Measurements from ENCODE around the gene GTF2F2. TPM values are rescaled to one million over a fixed set of nuclear protein-coding genes. Genes with fewer than 3 reads are reported as not detected.

The GTF2F2 gene
- polyA plus RNA-seq, 1 experiment = 7.9 TPM

DNA sequence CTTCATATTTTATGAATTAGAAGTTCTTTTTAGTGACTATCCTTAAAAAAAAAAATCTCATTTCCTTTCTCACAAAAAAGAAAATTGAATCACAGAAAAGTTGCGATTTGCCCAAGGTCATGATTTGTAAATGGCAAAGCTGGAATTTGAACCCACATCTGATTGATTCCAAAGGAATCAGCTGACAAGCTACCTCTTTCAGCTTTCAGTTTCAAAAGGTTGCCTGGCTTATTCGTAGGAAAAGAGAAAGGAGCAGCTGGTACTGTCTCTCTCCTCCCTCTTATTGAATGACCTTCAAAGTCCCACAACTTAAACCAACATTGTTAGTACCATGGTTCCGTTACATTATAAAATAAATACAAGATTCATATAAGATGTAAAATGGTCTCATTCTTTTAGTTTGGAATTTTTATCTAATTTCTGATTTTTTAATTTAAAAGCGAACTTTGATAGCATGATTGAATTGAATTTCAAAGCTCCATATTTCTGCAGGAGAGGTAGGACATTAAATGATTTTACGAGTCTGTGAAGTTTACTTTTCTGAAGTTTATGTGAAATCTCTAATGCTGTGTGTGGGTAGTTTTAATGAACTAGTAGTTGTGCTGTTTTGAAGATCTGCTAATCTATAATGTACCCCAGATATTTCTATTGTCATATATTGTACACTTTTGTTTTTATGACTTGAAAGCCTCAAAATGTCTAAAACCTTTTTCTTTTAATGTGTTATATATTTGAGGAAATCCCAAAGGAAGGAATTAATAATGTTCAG lies 99.0 kb downstream of the GTF2F2 start:
- CTCF ChIA-PET = interaction anchor here (1.0 kb wide), 1 partner anchor 12 kb away, joined by 4 read pairs; no protein-coding TSS in a partner anchor
- DNase-seq (ENCODE audit: low read depth) = no peak
- no peaks in the 10 kb centered on the region for H3K27me3 ChIP-seq (ENCODE audit: control insufficient read depth, insufficient read depth, low read length)
- no peak overlapping the region for H3K4me3 ChIP-seq (ENCODE audit: low read depth, low read length)
- H3K36me3 ChIP-seq (ENCODE audit: control insufficient read depth, insufficient read depth, low read length) = no peaks in the 10 kb centered on the region
- POLR2A ChIA-PET = interaction anchor here (0.6 kb wide), 1 partner anchor 113 kb away, joined by 3 read pairs; no protein-coding TSS in a partner anchor
- TF ChIP-seq, protein P1, sequence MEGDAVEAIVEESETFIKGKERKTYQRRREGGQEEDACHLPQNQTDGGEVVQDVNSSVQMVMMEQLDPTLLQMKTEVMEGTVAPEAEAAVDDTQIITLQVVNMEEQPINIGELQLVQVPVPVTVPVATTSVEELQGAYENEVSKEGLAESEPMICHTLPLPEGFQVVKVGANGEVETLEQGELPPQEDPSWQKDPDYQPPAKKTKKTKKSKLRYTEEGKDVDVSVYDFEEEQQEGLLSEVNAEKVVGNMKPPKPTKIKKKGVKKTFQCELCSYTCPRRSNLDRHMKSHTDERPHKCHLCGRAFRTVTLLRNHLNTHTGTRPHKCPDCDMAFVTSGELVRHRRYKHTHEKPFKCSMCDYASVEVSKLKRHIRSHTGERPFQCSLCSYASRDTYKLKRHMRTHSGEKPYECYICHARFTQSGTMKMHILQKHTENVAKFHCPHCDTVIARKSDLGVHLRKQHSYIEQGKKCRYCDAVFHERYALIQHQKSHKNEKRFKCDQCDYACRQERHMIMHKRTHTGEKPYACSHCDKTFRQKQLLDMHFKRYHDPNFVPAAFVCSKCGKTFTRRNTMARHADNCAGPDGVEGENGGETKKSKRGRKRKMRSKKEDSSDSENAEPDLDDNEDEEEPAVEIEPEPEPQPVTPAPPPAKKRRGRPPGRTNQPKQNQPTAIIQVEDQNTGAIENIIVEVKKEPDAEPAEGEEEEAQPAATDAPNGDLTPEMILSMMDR (IDR thresholded peaks at IDR 0.05; ENCODE audit: insufficient read depth, low read depth, low read length) = no peak

DNA sequence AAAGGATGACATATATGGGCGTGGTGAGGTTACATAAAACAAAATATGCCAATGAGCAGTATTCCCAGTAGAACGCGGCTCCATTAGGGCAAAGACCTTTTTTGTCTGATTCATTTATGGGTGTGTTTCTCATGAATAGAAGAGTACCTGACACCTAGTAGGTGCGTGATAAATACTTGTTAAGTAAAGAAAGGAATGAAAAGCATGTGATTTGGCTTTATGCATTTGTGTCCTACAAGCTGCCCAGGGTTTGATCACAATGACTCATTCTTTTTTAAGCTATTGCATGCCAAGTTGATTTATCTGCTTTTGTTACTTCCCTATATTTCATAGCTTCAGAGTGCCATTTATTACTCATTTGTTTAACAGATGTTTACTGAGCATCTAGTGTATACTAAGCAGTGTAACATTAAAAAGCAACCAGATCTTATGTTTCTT lies 99.6 kb downstream of the GTF2F2 start:
- H3K4me3 ChIP-seq (ENCODE audit: low read depth, low read length) = no peak overlapping the region
- ChIA-PET POLR2A (interaction anchor here (0.6 kb wide), 1 partner anchor 112 kb away, joined by 3 read pairs; no protein-coding TSS in a partner anchor), CTCF (no interaction called here)
- no peak for DNase-seq (ENCODE audit: low read depth)
- H3K36me3 ChIP-seq (ENCODE audit: control insufficient read depth, insufficient read depth, low read length) = no peaks in the 10 kb centered on the region
- TF ChIP-seq, protein P1 (IDR thresholded peaks at IDR 0.05; ENCODE audit: insufficient read depth, low read depth, low read length) = no peak
- no peaks in the 10 kb centered on the region for H3K27me3 ChIP-seq (ENCODE audit: control insufficient read depth, insufficient read depth, low read length)

DNA sequence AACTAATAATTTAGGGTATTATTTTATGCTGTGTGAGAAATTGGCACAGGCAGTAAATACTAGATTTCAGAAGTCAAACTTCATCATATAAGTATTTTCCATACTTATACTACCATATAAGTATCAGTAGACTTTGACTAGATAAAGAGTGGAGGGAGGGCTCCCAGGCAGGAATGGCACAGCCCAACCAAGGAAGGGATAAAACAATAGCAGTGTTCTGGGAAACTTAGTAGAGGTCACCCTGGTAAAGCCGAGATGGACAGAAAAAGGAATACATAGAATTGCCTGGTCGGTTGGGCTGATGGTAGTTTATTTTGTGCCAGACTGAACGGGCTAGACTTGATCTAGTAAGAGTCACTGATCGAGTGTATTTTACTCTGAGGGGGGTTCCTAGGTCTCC lies 100.1 kb downstream of the GTF2F2 start:
- ChIA-PET POLR2A (no interaction called here), CTCF (no interaction called here)
- TF ChIP-seq, protein P1 (IDR thresholded peaks at IDR 0.05; ENCODE audit: insufficient read depth, low read depth, low read length) = no peak
- no peak for DNase-seq (ENCODE audit: low read depth)
- no peak overlapping the region for H3K4me3 ChIP-seq (ENCODE audit: low read depth, low read length)
- H3K36me3 ChIP-seq (ENCODE audit: control insufficient read depth, insufficient read depth, low read length) = no peaks in the 10 kb centered on the region
- H3K27me3 ChIP-seq (ENCODE audit: control insufficient read depth, insufficient read depth, low read length) = no peaks in the 10 kb centered on the region

DNA sequence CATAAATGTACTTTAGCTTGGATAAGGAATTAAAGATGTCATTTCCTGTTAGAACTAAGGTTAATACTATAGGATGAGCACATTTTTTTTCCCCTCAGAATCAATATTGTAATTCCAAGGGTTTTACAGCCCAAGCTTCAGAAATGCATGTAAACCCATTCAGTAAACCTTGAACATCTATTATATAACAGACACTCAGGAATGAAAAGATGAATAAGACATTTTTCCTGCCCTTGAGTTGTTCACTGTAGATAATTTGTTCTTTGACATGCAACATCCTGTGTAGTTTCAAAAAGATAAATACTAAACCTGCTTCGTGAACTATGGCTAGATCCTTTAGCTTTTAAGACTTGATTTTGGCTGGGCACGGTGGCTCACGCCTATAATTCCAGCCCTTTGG lies 102.2 kb downstream of the GTF2F2 start:
- CTCF ChIA-PET = no interaction called here
- TF ChIP-seq, protein P1 (IDR thresholded peaks at IDR 0.05; ENCODE audit: insufficient read depth, low read depth, low read length) = no peak

DNA sequence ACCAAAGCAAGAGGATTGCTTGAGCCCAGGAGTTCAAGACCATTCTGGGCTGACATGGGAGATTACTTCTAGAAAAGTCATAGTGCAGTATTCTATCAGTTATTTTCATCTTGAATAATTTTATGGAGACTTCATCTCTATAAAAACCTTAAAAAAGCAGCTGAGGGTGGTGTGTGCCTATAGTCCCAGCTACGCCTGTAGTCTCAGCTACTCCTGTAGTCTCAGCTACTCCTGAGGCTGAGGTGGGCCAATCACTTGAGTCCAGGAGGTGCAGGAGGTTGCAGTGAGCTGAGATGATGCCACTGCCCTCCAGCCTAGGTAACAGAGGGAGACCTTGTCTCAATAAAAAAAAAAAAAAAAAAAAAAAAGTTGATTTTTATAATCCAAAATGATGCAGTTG lies 102.6 kb downstream of the GTF2F2 start:
- ChIA-PET CTCF (no interaction called here), POLR2A (no interaction called here)
- Histone ChIP-seq H3K4me3 (ENCODE audit: low read depth, low read length) (no peak overlapping the region), H3K27me3 (ENCODE audit: control insufficient read depth, insufficient read depth, low read length) (no peaks in the 10 kb centered on the region), H3K36me3 (ENCODE audit: control insufficient read depth, insufficient read depth, low read length) (no peaks in the 10 kb centered on the region)
- TF ChIP-seq, protein P1 (IDR thresholded peaks at IDR 0.05; ENCODE audit: insufficient read depth, low read depth, low read length) = no peak
- no peak for DNase-seq (ENCODE audit: low read depth)

More for the DNA sequence above, 102.2 kb downstream of the GTF2F2 start:
- POLR2A ChIA-PET = no interaction called here
- DNase-seq (ENCODE audit: low read depth) = no peak
- no peaks in the 10 kb centered on the region for H3K27me3 ChIP-seq (ENCODE audit: control insufficient read depth, insufficient read depth, low read length)
- H3K36me3 ChIP-seq (ENCODE audit: control insufficient read depth, insufficient read depth, low read length) = no peaks in the 10 kb centered on the region
- no peak overlapping the region for H3K4me3 ChIP-seq (ENCODE audit: low read depth, low read length)
